HCT116 (cell line): ENCODE data around the gene PCBP3. TPM values are rescaled to one million over a fixed set of nuclear protein-coding genes. Genes with fewer than 3 reads are reported as not detected.
A peak's percentile ranks its signal among the peaks of the same experiment; 100 is the strongest.

Experiments
- ATAC-seq: fragments of 200-7000 bp; cut with Tn5 transposase; 2 replicates; pipeline ENCODE4 v1.9.1; 2020; ENCODE audit warnings: mild to moderate bottlenecking, moderate library complexity
- BruUV-seq: library from RNA; stranded (reverse); fragments of 400-500 nt; replicated peaks from 2 replicates; lab custom pipeline; 2021; lab: Mats Ljungman, UMichigan
- CTCF ChIA-PET: fragments of 300-600 bp; sonication (Branson Sonifier 250); formaldehyde crosslinking; loops from one replicate; lab custom pipeline; 2021; ENCODE audit warnings: antibody characterized with exemption; lab: Charles Lee
- POLR2A ChIA-PET: fragments of 300-600, 350-600 bp; sonication (Branson Sonifier 250); formaldehyde crosslinking; loops from one replicate; lab custom pipeline; 2021; ENCODE audit warnings: antibody characterized with exemption; lab: Charles Lee
- RAD21 ChIA-PET, 2 experiments: fragments of 300-600 bp; sonication (Branson Sonifier 250); formaldehyde crosslinking; loops; one replicate each; lab custom pipeline; 2023; ENCODE audit warnings: low total read pairs in 2 of 2; ENCODE audit not compliant: uncharacterized antibody in 2 of 2, unreplicated experiment in 2 of 2, low non-redundant PET in 1 of 2; lab: Charles Lee
- DNase-seq: peaks from one replicate; pipeline ENCODE4 v3.0.0-alpha.2; 2010; ENCODE audit warnings: low read depth, low spot score
- H2AFZ ChIP-seq: fragments of 200-600 bp; shearing (Covaris generic), sonication (generic); 2 replicates; pipeline ENCODE4 v1.6.1; 2017; ENCODE audit warnings: low read depth, mixed run types, mixed read lengths, antibody characterized with exemption, low read length; ENCODE audit not compliant: poor library complexity, severe bottlenecking
- H3K27ac ChIP-seq: 2 replicates; pipeline ENCODE4 v1.5.1; 2012; ENCODE audit warnings: low read depth, low read length
- H3K27me3 ChIP-seq: fragments of 200-600 bp; sonication (generic); 2 replicates; pipeline ENCODE4 v1.6.1; 2016; ENCODE audit warnings: mixed run types, low read length, mixed read lengths; ENCODE audit not compliant: insufficient read depth
- H3K36me3 ChIP-seq, 2 experiments: fragments of 200-500 bp in 1 of 2; fragments of 200-600 bp in 1 of 2; sonication (Bioruptor generic) in 1 of 2; sonication (generic) in 1 of 2; 2 replicates each; pipeline versions ENCODE4 v1.5.1 to v1.6.1; 2014 to 2016; ENCODE audit warnings: low read length in 2 of 2, inconsistent platforms in 1 of 2, mixed read lengths in 1 of 2, mixed run types in 1 of 2; ENCODE audit not compliant: insufficient read depth in 2 of 2, control insufficient read depth in 1 of 2
- H3K4me1 ChIP-seq, 2 experiments: fragments of 200-600 bp in 1 of 2; sonication (generic) in 1 of 2; 2 replicates each; pipeline versions ENCODE4 v1.5.1 to v1.6.1; 2012 to 2017; ENCODE audit warnings: low read length in 2 of 2, inconsistent platforms in 1 of 2, mild to moderate bottlenecking in 1 of 2, mixed read lengths in 1 of 2, mixed run types in 1 of 2, moderate library complexity in 1 of 2; ENCODE audit not compliant: insufficient read depth in 2 of 2, control insufficient read depth in 1 of 2
- H3K4me2 ChIP-seq: fragments of 200-600 bp; sonication (generic); 2 replicates; pipeline ENCODE4 v1.6.1; 2017; ENCODE audit warnings: mixed run types, low read length, mixed read lengths
- H3K4me3 ChIP-seq, 2 experiments: fragments of 200-600 bp in 1 of 2; sonication (generic) in 1 of 2; replicated peaks in 1 of 2; 2 replicates each; pipeline ENCODE4 v1.5.1; 2011 to 2016; ENCODE audit warnings: low read length in 2 of 2, control low read depth in 1 of 2, low read depth in 1 of 2, mild to moderate bottlenecking in 1 of 2, mixed read lengths in 1 of 2, mixed run types in 1 of 2
- H3K79me2 ChIP-seq: fragments of 200-600 bp; sonication (generic); 2 replicates; pipeline ENCODE4 v1.6.1; 2017; ENCODE audit warnings: mild to moderate bottlenecking, mixed run types, low read length, moderate library complexity, mixed read lengths; ENCODE audit not compliant: insufficient read depth
- H3K9ac ChIP-seq: fragments of 200-600 bp; sonication (generic); 2 replicates; pipeline ENCODE4 v1.6.1; 2016; ENCODE audit warnings: low read length, mixed read lengths
- H3K9me2 ChIP-seq: fragments of 200-600 bp; sonication (generic), shearing (Covaris generic); 2 replicates; pipeline ENCODE4 v1.6.1; 2017; ENCODE audit warnings: mixed run types, mild to moderate bottlenecking, moderate library complexity; ENCODE audit not compliant: insufficient read depth
- H3K9me3 ChIP-seq, 2 experiments: fragments of 200-500 bp in 1 of 2; fragments of 200-600 bp in 1 of 2; sonication (Bioruptor generic) in 1 of 2; sonication (generic) in 1 of 2; 2 replicates each; pipeline ENCODE4 v1.6.1; 2014 to 2017; ENCODE audit warnings: low read length in 2 of 2, mixed read lengths in 2 of 2, inconsistent platforms in 1 of 2, low read depth in 1 of 2, mild to moderate bottlenecking in 1 of 2, mixed run types in 1 of 2, moderate library complexity in 1 of 2; ENCODE audit not compliant: control insufficient read depth in 1 of 2, insufficient read depth in 1 of 2
- H4K20me1 ChIP-seq: fragments of 200-600 bp; sonication (generic), shearing (Covaris generic); 2 replicates; pipeline ENCODE4 v1.6.1; 2017; ENCODE audit warnings: mixed run types, mild to moderate bottlenecking, moderate library complexity; ENCODE audit not compliant: insufficient read depth
- CBX3 ChIP-seq: IDR thresholded peaks from 2 replicates; pipeline ENCODE4 v1.6.1; 2012; ENCODE audit warnings: low read depth
- EGR1 ChIP-seq: IDR thresholded peaks from 2 replicates; pipeline ENCODE4 v1.6.1; 2012; ENCODE audit warnings: low read depth
- ELF1 ChIP-seq: IDR thresholded peaks from 2 replicates; pipeline ENCODE4 v1.6.1; 2012; ENCODE audit warnings: low read depth, borderline replicate concordance
- EZH2 ChIP-seq: fragments of 200-600 bp; sonication (generic); IDR thresholded peaks from 2 replicates; pipeline ENCODE4 v1.6.1; 2017; ENCODE audit warnings: antibody characterized with exemption, mixed run types
- EZH2phosphoT487 ChIP-seq: fragments of 200-600 bp; IDR thresholded peaks from 2 replicates; pipeline ENCODE4 v1.6.1; 2018; ENCODE audit warnings: antibody characterized with exemption, borderline replicate concordance
- FOSL1 ChIP-seq: IDR thresholded peaks from 2 replicates; pipeline ENCODE4 v1.6.1; 2012; ENCODE audit warnings: low read depth
- JUND ChIP-seq: IDR thresholded peaks from 2 replicates; pipeline ENCODE4 v1.6.1; 2012
- RAD21 ChIP-seq: IDR thresholded peaks from 2 replicates; pipeline ENCODE4 v1.6.1; 2012; ENCODE audit warnings: low read depth, mild to moderate bottlenecking
- SRF ChIP-seq: IDR thresholded peaks from 2 replicates; pipeline ENCODE4 v1.6.1; 2012; ENCODE audit warnings: low read depth
- TCF7L2 ChIP-seq: IDR thresholded peaks from 2 replicates; pipeline ENCODE4 v1.7.0; 2011; ENCODE audit warnings: borderline replicate concordance, inconsistent platforms; ENCODE audit not compliant: insufficient read depth, insufficient read length; ENCODE audit errors: extremely low read depth
- YY1 ChIP-seq: IDR thresholded peaks from 2 replicates; pipeline ENCODE4 v1.6.1; 2011; ENCODE audit warnings: low read length, low read depth, moderate library complexity, mild to moderate bottlenecking; ENCODE audit not compliant: insufficient replicate concordance; ENCODE audit errors: extremely low read depth
- ZNF274 ChIP-seq: fragments of 200-500 bp; sonication (Bioruptor generic); IDR thresholded peaks from 2 replicates; pipeline ENCODE4 v1.6.1; 2014; ENCODE audit warnings: mild to moderate bottlenecking, low read depth, low read length, inconsistent platforms
- intact Hi-C: fragments of 100-400 bp; cut with micrococcal nuclease; formaldehyde crosslinking; loops from 2 replicates; pipeline ENCODE4 v1.10.0; 2022
- total RNA-seq: library from RNA; stranded (reverse); gene quantifications from one replicate; pipeline ENCODE4 v1.2.1, GENCODE V29; 2021; ENCODE audit not compliant: unreplicated experiment
- TF ChIP-seq, protein P1 (sequence below), 3 experiments: fragments of 200-600 bp in 1 of 3; sonication (generic) in 1 of 3; IDR thresholded peaks in 2 of 3; conservative IDR thresholded peaks in 1 of 3; 2 replicates each; pipeline ENCODE4 v1.5.1; 2012 to 2017; ENCODE audit warnings: low read depth in 2 of 3, low read length in 2 of 3, antibody characterized with exemption in 1 of 3, borderline replicate concordance in 1 of 3, control low read depth in 1 of 3, mild to moderate bottlenecking in 1 of 3, mixed read lengths in 1 of 3, mixed run types in 1 of 3, moderate library complexity in 1 of 3; ENCODE audit not compliant: insufficient read depth in 1 of 3
- TF ChIP-seq, protein P2 (sequence below): IDR thresholded peaks from 2 replicates; pipeline ENCODE4 v1.6.1; 2012; ENCODE audit warnings: low read depth

The PCBP3 gene
- total RNA-seq, 1 experiment from 2014 or later, result 3.1 TPM

DNA sequence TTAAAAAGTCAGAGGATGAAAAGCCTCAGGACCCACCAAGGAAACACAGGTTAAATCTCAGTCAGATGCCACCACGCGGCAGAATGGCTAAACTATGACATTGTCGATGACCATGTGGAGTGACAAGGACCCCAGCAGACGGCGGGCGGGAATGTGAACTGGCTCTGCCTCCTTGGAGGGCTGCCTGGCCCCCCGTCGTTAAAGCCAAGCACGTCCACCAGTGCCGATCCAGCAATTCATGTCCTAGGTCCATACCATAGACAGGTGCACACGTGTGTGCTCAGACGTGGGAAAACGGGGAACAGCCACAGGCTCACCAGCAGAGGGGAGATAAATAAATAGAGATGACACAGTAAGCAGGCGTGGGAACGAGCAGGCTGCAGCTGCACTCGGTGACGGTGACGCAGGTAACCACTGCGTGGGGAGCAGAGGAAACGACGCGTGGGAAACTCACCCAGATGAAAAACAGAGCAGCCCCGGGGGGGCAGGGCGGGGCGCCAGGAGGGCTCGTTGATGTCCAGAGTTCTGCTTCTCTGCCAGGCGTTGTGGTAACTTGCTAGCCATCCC is 28.3 kb upstream of the PCBP3 start:
- no peak for DNase-seq
- no peak overlapping the region for H3K9ac ChIP-seq

More for the DNA sequence above, 28.3 kb upstream of the PCBP3 start:
- POLR2A ChIA-PET, result no interaction called here
- TF ChIP-seq, protein P1, sequence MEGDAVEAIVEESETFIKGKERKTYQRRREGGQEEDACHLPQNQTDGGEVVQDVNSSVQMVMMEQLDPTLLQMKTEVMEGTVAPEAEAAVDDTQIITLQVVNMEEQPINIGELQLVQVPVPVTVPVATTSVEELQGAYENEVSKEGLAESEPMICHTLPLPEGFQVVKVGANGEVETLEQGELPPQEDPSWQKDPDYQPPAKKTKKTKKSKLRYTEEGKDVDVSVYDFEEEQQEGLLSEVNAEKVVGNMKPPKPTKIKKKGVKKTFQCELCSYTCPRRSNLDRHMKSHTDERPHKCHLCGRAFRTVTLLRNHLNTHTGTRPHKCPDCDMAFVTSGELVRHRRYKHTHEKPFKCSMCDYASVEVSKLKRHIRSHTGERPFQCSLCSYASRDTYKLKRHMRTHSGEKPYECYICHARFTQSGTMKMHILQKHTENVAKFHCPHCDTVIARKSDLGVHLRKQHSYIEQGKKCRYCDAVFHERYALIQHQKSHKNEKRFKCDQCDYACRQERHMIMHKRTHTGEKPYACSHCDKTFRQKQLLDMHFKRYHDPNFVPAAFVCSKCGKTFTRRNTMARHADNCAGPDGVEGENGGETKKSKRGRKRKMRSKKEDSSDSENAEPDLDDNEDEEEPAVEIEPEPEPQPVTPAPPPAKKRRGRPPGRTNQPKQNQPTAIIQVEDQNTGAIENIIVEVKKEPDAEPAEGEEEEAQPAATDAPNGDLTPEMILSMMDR (IDR thresholded peaks at IDR 0.05 in 2 of 3, conservative IDR thresholded peaks at IDR 0.05 in 1 of 3; ENCODE audit: borderline replicate concordance in 1 of 3, insufficient read depth in 1 of 3, low read depth in 2 of 3, low read length in 2 of 3), result no peak
- TF ChIP-seq EZH2phosphoT487 (no peak), RAD21 (no peak), TCF7L2 (no peak), JUND (no peak), ELF1 (no peak), SRF (no peak), CBX3 (no peak), EGR1 (no peak), FOSL1 (no peak), EZH2 (no peak), YY1 (no peak), ZNF274 (no peak)
- TF ChIP-seq, protein P2, sequence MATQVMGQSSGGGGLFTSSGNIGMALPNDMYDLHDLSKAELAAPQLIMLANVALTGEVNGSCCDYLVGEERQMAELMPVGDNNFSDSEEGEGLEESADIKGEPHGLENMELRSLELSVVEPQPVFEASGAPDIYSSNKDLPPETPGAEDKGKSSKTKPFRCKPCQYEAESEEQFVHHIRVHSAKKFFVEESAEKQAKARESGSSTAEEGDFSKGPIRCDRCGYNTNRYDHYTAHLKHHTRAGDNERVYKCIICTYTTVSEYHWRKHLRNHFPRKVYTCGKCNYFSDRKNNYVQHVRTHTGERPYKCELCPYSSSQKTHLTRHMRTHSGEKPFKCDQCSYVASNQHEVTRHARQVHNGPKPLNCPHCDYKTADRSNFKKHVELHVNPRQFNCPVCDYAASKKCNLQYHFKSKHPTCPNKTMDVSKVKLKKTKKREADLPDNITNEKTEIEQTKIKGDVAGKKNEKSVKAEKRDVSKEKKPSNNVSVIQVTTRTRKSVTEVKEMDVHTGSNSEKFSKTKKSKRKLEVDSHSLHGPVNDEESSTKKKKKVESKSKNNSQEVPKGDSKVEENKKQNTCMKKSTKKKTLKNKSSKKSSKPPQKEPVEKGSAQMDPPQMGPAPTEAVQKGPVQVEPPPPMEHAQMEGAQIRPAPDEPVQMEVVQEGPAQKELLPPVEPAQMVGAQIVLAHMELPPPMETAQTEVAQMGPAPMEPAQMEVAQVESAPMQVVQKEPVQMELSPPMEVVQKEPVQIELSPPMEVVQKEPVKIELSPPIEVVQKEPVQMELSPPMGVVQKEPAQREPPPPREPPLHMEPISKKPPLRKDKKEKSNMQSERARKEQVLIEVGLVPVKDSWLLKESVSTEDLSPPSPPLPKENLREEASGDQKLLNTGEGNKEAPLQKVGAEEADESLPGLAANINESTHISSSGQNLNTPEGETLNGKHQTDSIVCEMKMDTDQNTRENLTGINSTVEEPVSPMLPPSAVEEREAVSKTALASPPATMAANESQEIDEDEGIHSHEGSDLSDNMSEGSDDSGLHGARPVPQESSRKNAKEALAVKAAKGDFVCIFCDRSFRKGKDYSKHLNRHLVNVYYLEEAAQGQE, result no peak
- Histone ChIP-seq H3K4me2 (peak overlapping the region; percentile 21; the same call in 1 of the 2 replicates), H3K27ac (no peak overlapping the region), H3K27me3 (peaks cover 21% of the 10 kb centered on the region; the same call in 1 of the 2 replicates), H3K9me2 (no peaks in the 10 kb centered on the region), H3K4me1 (peaks cover 0 to 5% of the 10 kb centered on the region in 2 experiments; a peak in 1 of 4 replicates), H3K9me3 (no peaks in the 10 kb centered on the region), H3K36me3 (no peaks in the 10 kb centered on the region), H3K79me2 (no peaks in the 10 kb centered on the region), H2AFZ (no peak overlapping the region), H4K20me1 (no peaks in the 10 kb centered on the region), H3K4me3 (no peak overlapping the region)
- RAD21 ChIA-PET, result no interaction called here
- CTCF ChIA-PET, result no interaction called here
- BruUV-seq, result no TSS peak
- peak; percentile 47 for ATAC-seq
- intact Hi-C loops, result no loop called here
